Measurements from ENCODE around the gene KHNYN.

DNA sequence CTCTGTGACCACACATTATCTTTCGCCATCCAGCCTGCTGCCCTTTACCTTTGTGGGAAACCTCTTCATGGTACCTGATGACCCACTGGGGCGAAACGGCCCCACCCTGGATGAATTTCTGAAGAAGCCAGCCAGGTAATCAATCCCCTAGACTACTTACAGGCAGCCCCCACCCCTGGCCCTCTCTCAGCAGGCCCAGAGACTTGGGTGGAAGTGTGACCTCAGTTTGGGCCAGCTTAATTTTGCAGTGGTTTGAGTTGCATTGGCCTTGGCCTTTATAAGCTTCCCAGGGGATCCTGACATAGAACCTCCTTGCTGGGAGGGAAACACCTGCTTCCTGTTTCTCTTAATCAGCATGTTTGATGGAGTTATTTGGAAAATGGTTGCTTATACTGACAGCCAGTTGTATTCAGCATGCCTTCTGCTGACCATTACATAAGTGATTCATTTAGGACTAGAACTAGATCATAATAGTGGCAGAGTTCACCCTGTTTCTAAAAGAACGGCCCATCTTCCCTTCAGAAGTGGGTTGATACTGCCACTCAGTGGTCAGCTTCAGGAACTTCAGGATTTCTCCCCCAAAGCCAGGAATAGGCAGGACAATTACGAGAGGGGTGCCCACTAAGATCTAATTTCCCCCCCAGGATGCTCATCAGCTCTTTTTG, 6.7 kb downstream of the KHNYN start:
- TF ChIP-seq ZBTB7A (tag by site-specific recombination; IDR thresholded peaks at IDR 0.05; ENCODE audit: low read depth) = no peak
- no peak for TF ChIP-seq SCRT2 (tag by site-specific recombination; IDR thresholded peaks at IDR 0.05)
- TF ChIP-seq, protein P1, sequence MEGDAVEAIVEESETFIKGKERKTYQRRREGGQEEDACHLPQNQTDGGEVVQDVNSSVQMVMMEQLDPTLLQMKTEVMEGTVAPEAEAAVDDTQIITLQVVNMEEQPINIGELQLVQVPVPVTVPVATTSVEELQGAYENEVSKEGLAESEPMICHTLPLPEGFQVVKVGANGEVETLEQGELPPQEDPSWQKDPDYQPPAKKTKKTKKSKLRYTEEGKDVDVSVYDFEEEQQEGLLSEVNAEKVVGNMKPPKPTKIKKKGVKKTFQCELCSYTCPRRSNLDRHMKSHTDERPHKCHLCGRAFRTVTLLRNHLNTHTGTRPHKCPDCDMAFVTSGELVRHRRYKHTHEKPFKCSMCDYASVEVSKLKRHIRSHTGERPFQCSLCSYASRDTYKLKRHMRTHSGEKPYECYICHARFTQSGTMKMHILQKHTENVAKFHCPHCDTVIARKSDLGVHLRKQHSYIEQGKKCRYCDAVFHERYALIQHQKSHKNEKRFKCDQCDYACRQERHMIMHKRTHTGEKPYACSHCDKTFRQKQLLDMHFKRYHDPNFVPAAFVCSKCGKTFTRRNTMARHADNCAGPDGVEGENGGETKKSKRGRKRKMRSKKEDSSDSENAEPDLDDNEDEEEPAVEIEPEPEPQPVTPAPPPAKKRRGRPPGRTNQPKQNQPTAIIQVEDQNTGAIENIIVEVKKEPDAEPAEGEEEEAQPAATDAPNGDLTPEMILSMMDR (tag by site-specific recombination; IDR thresholded peaks at IDR 0.05) = no peak
- TF ChIP-seq ZNF660 (tag by site-specific recombination; IDR thresholded peaks at IDR 0.05) = no peak
- no peak for TF ChIP-seq ZNF600 (tag by site-specific recombination; IDR thresholded peaks at IDR 0.05)
- TF ChIP-seq MEIS1 (CRISPR knock-in tag; IDR thresholded peaks at IDR 0.05; ENCODE audit: borderline replicate concordance) = no peak
- TF ChIP-seq ZNF146 (tag by site-specific recombination; IDR thresholded peaks at IDR 0.05) = no peak

All from HEK293 (cell line).